Parathyroid adenoma (tissue), 2 donors: Measurements from ENCODE around the gene SNUPN.

Experiments
- H2AFZ ChIP-seq: fragments of 300-600 bp; sonication (generic); one replicate; pipeline ENCODE4 v1.7.0; 2017; ENCODE audit warnings: antibody characterized with exemption, mild to moderate bottlenecking
- H3K27ac ChIP-seq: fragments of 300-600 bp; sonication (generic); one replicate; pipeline ENCODE4 v1.7.0; 2017
- H3K27me3 ChIP-seq: fragments of 300-600 bp; sonication (generic); one replicate; pipeline ENCODE4 v1.7.0; 2017; ENCODE audit warnings: low read length; ENCODE audit not compliant: control insufficient read depth, insufficient read depth
- H3K36me3 ChIP-seq: fragments of 300-600 bp; sonication (generic); one replicate; pipeline ENCODE4 v1.7.0; 2017; ENCODE audit warnings: low read length; ENCODE audit not compliant: control insufficient read depth, insufficient read depth
- H3K4me1 ChIP-seq: fragments of 300-600 bp; sonication (generic); one replicate; pipeline ENCODE4 v1.7.0; 2017; ENCODE audit warnings: control low read depth
- H3K4me2 ChIP-seq: fragments of 300-600 bp; sonication (generic); one replicate; pipeline ENCODE4 v1.7.0; 2017; ENCODE audit warnings: low read length
- H3K4me3 ChIP-seq: fragments of 300-600 bp; sonication (generic); one replicate; pipeline ENCODE4 v1.7.0; 2017; ENCODE audit warnings: low read depth, low read length
- H3K79me2 ChIP-seq: fragments of 300-600 bp; sonication (generic); one replicate; pipeline ENCODE4 v1.7.0; 2017; ENCODE audit warnings: control low read depth
- H3K9ac ChIP-seq: fragments of 300-600 bp; sonication (generic); one replicate; pipeline ENCODE4 v1.7.0; 2017; ENCODE audit warnings: mild to moderate bottlenecking
- H3K9me3 ChIP-seq: fragments of 300-600 bp; sonication (generic); one replicate; pipeline ENCODE4 v1.7.0; 2017; ENCODE audit warnings: low read length; ENCODE audit not compliant: control insufficient read depth
- CTCF ChIP-seq: fragments of 300-600 bp; sonication (generic); IDR thresholded peaks from one replicate; pipeline ENCODE4 v1.7.0; 2017; ENCODE audit warnings: antibody characterized with exemption, mild to moderate bottlenecking
- donor health status: primary hyperparathyroidism.

The SNUPN gene

DNA sequence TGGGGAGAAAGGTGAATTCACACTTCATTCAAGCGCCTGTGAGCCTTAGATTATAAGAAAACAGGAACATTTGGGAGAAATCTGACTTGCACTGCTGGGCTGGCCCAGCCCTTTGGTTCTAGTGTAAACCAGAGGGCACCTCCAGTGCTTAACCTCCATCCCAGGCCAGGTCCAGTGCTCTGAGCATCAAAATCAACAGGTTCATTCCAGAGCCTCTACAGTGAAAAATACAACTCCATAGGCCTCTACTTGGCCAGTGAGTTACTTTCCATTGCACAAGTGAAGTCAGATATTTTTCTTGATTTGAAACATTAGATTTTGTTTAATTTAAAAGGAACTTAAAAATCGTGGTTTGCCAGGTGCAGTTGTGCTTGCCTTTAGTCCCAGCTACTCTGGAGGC is 3.0 kb downstream of the SNUPN start:
- no peak overlapping the region for H3K4me3 ChIP-seq
- H3K79me2 ChIP-seq = no peaks in the 10 kb centered on the region
- H3K27me3 ChIP-seq = no peaks in the 10 kb centered on the region
- no peaks in the 10 kb centered on the region for H3K36me3 ChIP-seq
- H2AFZ ChIP-seq = no peak overlapping the region
- no peak overlapping the region for H3K9ac ChIP-seq
- H3K4me2 ChIP-seq = no peak overlapping the region
- H3K27ac ChIP-seq = no peak overlapping the region
- H3K4me1 ChIP-seq = no peaks in the 10 kb centered on the region
- H3K9me3 ChIP-seq = no peaks in the 10 kb centered on the region
- no peak for TF ChIP-seq CTCF

- no peak overlapping the region for H2AFZ ChIP-seq
- no peak overlapping the region for H3K27ac ChIP-seq
- H3K79me2 ChIP-seq = no peaks in the 10 kb centered on the region
- no peaks in the 10 kb centered on the region for H3K4me1 ChIP-seq
- no peak overlapping the region for H3K9ac ChIP-seq
- H3K4me2 ChIP-seq = no peak overlapping the region
- no peaks in the 10 kb centered on the region for H3K27me3 ChIP-seq
- H3K36me3 ChIP-seq = no peaks in the 10 kb centered on the region
- H3K4me3 ChIP-seq = no peak overlapping the region
- no peaks in the 10 kb centered on the region for H3K9me3 ChIP-seq
- TF ChIP-seq CTCF = no peak
Measured at GRCh38 chr15:75620841-75621391, 4.6 kb downstream of the SNUPN start.

DNA sequence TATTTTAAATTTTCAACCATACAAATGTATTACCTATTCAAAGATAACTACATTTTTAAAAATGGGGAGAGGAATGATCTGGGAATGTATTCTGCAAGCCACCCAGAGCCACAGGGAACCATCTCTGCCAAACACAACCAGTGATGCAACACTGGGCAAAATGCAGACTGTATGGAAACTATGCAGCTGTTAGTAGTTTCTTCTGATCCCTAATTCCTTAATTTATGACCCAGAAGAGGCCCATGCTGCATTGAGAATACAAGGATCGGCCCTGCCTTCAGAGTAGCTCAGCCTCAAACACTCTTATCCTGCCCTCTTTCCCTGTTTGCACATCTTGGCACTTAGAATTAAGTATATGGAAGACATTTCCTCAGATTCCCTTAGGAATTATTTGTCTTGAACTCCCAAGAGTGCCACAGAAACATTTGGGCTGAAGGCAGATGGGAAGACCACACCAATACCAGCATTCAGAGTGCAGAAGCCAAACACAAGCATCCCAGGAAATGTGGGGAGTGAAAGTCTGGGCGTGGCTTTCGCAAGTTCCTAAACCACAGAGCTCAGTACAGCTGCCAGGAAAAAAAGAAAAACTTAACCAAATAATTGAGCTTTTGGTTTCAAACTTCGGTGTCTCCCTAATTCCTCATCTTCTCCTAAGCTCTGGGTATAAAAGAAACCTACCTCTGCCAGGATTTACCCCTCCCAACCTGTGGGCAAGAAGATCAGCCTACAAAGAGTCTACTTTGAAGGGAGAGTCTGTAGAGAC is 5.3 kb downstream of the SNUPN start:
- no peak overlapping the region for H3K4me2 ChIP-seq
- H3K36me3 ChIP-seq = no peaks in the 10 kb centered on the region
- no peak overlapping the region for H3K27ac ChIP-seq
- no peak for TF ChIP-seq CTCF
- no peaks in the 10 kb centered on the region for H3K4me1 ChIP-seq
- no peak overlapping the region for H3K9ac ChIP-seq
- no peaks in the 10 kb centered on the region for H3K9me3 ChIP-seq
- no peaks in the 10 kb centered on the region for H3K79me2 ChIP-seq
- no peak overlapping the region for H3K4me3 ChIP-seq
- no peak overlapping the region for H2AFZ ChIP-seq
- H3K27me3 ChIP-seq = no peaks in the 10 kb centered on the region

DNA sequence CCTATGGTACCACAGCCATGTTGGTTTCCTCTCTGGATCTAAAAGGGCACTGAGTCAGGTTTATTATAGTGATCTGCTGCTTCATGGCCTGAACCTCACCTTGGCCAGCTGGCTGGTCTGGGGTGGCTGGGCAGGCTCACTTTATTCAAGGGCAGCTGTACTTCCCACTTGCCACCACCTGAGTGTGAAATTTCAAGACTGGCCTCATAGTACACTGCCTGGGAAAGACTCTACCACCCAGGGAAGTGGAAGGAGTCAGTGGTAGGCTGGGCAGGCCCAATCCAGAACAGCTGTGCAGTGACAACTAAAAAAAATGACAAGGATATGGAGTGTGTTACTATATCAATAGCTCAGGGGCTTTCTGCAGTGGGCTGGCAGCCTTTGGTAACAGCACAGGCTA is 8.8 kb downstream of the SNUPN start:
- H3K9me3 ChIP-seq = no peaks in the 10 kb centered on the region
- H3K4me1 ChIP-seq = no peaks in the 10 kb centered on the region
- H3K4me2 ChIP-seq = no peak overlapping the region
- H3K4me3 ChIP-seq = no peak overlapping the region
- H3K79me2 ChIP-seq = no peaks in the 10 kb centered on the region
- H3K36me3 ChIP-seq = no peaks in the 10 kb centered on the region
- TF ChIP-seq CTCF = no peak
- no peak overlapping the region for H2AFZ ChIP-seq
- no peak overlapping the region for H3K9ac ChIP-seq
- no peak overlapping the region for H3K27ac ChIP-seq
- no peaks in the 10 kb centered on the region for H3K27me3 ChIP-seq
